GM12864 (cell line): ENCODE measurements around the gene HPN.

Experiments
- DNase-seq: peaks from one replicate; pipeline ENCODE4 v3.0.0-alpha.2; 2011; ENCODE audit warnings: low read depth
- H3K4me3 ChIP-seq: 2 replicates; pipeline ENCODE4 v1.5.1; 2011; ENCODE audit warnings: mild to moderate bottlenecking, low read depth, low read length, control low read depth
- CTCF ChIP-seq: IDR thresholded peaks from 2 replicates; pipeline ENCODE4 v1.5.1; 2011; ENCODE audit warnings: low read depth, mild to moderate bottlenecking, moderate library complexity, low read length, control low read depth, inconsistent platforms; ENCODE audit errors: missing control alignments

The HPN gene

GRCh38 chr19:35108730-35109129 is 67.2 kb downstream of the HPN start:
- no peak for DNase-seq
- no peak for TF ChIP-seq CTCF
- no peak overlapping the region for H3K4me3 ChIP-seq

- DNase-seq: no peak
- no peak overlapping the region for H3K4me3 ChIP-seq
Measured at GRCh38 chr19:35109395-35110112, 68.0 kb downstream of the HPN start.

GRCh38 chr19:35110974-35111373 is 69.5 kb downstream of the HPN start:
- no peak overlapping the region for H3K4me3 ChIP-seq
- TF ChIP-seq CTCF: no peak
- DNase-seq: no peak

More at GRCh38 chr19:35109395-35110112, 68.0 kb downstream of the HPN start:
- no peak for TF ChIP-seq CTCF

- no peak for TF ChIP-seq CTCF
- no peak overlapping the region for H3K4me3 ChIP-seq
- DNase-seq: no peak
Measured at GRCh38 chr19:35112995-35113688, 71.6 kb downstream of the HPN start.

- TF ChIP-seq CTCF: peak; percentile 100
- no peak for DNase-seq
- no peak overlapping the region for H3K4me3 ChIP-seq
Measured at GRCh38 chr19:35114353-35115176, 73.0 kb downstream of the HPN start.

- H3K4me3 ChIP-seq: no peak within 1 kb of the TSS
- no peak for TF ChIP-seq CTCF
- DNase-seq: no peak
Measured at GRCh38 chr19:35115177-35115951, 73.8 kb downstream of the HPN start, which contains the start of gene FXYD3. Gene FXYD3, plus strand, starts transcription at chr19:35115823. Its CDS starts 3,554 bp downstream, at chr19:35119377.
